Ecto neural progenitor cell (in vitro differentiated cells): Measurements from ENCODE around the gene GLB1L2.
A peak's percentile ranks its signal among the peaks of the same experiment; 100 is the strongest.

Experiments
- DNase-seq: peaks from one replicate; pipeline ENCODE4 v3.0.0-alpha.2; 2018; ENCODE audit warnings: low spot score

Gene GLB1L2

GRCh38 chr11:134322553-134322952 is 9.2 kb upstream of the GLB1L2 start:
- DNase-seq = no peak

- no peak for DNase-seq
Measured at GRCh38 chr11:134328433-134328832, 3.4 kb upstream of the GLB1L2 start.

DNA sequence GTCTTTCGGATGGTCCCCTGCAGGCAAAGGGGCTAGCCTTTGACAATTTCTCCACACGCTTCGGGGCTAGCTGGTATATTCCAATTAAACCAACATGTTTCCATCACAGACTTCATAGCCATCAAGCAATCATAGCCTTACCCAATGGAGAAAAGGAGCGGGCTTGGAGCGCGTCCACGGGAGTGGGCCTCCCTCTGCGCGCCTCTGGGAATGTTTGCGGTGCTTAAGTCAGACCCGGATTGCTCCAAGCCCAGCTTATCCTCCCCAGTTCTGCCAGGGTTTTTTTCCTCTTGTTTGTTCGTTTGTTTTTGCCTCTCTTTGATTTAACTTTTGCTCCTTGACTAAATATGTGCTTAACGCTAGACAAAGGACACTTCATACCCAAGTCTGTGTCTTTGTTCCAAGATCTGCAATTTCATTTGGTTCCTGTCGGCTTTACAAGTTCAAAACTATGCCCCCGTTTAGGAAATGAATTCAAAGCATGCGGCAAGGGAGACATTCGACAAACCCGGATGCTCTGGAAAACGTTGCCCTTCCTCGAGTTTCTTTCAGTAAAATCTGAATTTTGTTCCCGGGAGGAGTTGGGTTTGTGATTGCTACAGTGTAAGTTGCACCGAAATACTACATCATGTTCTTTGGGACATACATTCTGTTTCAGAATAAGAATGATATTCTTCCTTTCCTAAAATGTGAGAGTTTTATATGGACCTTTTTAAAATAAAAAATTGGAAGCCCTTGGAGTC is 1.0 kb upstream of the GLB1L2 start:
- no peak for DNase-seq

DNA sequence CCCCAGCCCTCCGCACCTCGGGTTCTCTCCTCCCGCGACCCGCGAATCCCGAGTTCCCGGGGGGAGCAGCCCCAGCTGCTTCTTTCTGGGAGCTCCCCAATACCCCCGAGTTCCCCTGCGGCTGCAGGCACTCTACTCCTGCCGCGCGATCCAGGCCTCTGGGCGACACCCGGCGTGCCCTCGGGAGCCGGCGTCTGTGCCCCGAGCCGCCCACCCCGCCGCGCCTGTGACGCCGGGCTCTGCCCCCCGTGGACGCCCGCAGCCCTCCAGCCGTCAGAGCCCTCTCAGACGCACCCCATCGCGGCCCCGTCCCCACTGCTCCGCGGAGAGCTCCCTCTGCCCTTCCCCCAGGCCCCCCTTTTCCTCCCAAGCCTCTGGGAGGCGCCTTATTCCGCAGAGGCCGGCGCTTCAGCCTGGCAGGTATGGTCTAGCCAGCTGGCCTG is 422 bp downstream of the GLB1L2 start:
- no peak for DNase-seq

DNA sequence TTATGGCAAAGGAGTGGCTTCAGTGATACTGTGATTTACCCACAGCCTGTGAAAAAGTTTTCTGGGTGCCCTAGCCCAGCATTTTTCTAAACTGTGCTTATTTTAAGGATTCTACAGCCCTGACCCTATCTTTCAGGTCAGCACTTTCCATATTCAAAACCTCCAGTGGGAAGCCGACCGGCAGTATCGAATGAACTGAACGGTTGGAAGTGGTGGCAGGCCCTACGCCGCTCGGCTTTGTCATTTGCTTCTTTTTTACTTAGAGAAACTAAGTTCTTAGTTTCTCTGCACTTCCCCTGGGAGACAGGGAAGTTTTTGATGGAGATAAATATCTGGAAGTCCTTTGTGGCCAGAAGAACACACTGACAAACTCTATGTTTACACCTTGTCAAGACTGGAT is 994 bp downstream of the GLB1L2 start:
- no peak for DNase-seq

GRCh38 chr11:134333312-134333711 is 1.5 kb downstream of the GLB1L2 start:
- no peak for DNase-seq

GRCh38 chr11:134333946-134334345 is 2.2 kb downstream of the GLB1L2 start:
- no peak for DNase-seq

DNA sequence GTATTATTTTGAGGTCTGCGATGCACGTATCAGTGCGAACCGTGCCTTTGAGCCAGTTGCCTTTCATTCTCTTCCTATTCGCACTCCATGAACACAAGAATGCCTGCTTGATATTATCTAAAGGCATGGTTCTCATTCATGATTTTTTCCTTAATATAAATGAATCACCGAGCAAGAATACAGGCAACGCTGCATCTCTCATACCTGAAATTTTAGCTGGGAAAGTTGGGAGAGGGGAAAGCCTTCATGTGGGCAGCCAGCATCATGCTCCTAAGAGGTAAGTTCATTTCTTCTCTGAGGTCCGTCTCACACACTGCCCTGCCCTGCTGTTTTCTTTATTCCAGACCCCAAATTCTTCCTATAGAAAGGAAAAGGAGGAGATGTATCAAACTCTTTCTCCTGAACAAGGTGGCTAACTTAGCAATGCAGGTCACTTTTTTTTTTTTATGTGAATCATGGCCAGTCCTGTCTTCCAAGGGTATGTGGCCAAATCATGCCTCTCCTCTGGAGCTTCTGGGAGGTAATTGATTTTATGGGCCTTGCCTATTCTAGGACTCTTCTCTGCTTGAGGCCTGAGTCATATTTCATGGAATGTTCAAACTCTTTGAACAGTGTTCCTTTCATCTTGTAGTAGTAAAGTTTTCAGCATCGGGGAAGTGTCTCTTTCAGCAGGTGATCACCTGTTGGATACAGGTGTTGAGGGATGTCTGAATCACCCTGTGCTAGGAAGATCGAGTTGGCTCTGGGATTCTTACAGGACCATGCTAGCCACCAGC is 3.2 kb downstream of the GLB1L2 start:
- no peak for DNase-seq

- DNase-seq = no peak
Measured at GRCh38 chr11:134337051-134337450, 5.3 kb downstream of the GLB1L2 start.

GRCh38 chr11:134338068-134338467 is 6.3 kb downstream of the GLB1L2 start:
- DNase-seq = no peak

DNA sequence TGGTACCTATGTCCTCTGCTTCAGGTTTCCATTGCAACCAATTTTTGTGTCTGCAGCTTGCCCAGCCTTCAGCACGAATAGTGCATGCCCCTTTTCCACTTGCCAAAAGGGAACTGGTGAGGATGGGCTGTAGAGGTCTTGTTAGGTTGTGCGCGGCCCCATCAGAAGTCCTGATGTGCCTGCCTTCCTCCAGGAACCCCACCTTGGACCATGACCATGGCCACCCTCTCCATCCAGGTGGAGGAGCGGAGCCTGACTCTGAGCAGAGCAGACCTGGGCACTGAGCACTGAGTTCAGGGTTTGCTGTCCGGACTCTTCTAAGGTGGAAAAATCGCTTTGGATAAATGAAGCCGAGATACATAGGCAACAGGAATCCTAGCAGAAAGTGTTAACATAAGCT is 6.9 kb downstream of the GLB1L2 start:
- DNase-seq = no peak

DNA sequence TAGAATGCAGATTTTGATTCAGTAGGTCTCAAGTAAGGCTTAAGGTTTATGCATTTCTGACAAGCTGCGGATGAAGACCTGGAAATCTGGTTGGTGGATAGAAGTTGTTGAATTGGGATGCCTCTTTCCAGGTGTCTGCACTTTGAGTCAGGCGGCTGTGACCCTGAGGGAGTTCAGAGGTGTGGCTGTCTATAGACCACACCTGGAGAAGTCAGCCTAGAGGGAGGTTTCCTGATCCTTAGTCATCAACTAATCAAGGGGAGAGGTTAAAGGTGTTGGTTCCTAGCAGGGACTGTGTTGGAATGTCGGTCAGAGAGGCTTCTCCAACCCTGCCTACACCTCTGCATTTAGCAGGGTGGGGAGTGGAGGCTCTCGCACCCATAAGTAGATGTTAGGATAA is 8.0 kb downstream of the GLB1L2 start:
- DNase-seq = peak; percentile 23

DNA sequence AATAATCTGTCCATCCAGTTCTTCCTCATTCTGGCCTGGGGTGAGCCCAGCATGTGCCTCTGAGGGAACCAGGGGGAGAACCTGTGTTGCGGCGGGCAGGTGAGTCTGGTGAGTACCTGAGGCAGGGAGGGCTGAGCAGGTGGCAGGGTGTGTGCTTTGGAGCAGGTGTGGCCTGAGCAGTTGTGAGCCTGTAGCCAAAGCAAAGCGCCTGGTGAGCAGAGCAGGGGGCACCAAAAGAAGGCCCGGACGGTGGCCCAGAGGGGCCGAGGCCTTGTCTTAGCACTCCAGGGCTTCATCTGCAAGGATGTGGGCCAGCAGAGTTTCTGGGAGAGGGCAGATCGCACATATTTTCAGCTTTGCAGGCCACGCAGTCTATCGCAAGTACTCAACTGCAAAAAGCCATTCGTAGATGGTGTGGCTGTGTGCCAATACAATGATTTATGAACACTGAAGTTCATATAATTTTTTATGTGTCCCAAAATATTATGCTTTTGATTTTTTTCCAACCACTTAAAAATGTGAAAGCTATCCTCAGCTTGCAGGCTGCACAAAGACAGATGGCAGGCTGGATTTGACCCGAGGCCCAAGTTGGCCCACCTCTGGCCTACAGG is 8.7 kb downstream of the GLB1L2 start:
- peak; percentile 38 for DNase-seq

DNA sequence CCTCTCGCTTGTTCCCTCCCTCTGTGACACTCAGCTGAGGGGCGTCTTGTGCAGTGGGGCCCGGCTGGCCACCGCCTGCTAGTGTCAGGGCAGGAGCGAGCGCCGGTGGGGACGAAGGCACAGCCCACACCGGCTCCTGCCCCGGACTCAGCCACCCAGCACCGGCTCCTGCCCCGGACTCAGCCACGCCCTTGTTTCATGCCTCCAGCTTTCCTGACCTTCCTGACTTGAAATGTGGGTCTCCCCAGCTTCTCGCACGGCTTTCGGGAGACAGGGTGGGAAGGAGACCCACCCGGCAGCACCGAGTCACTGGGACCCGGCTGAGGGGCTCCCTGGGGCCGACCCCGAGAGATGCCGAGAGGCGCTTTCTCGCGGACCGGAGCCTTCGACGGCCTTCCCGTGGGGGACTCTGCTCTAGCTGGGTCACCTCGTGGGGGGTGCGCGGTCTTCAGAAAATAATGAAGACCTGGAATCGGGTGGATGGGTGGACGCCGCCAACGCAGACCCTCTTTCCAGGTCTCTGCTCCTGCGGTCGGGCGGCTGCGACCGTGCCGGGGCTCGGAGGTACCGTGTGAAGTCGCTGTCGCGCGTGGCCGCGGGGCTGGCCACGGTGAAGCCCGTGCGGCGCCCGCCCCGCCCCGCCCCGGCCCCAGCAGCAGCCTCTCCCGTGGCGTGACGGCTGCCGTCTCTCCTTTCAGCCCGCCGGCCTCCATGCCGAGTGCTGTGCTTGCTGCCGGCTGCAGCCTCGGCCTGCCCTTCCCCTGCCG is 10.2 kb downstream of the GLB1L2 start:
- peak; percentile 41 for DNase-seq

DNA sequence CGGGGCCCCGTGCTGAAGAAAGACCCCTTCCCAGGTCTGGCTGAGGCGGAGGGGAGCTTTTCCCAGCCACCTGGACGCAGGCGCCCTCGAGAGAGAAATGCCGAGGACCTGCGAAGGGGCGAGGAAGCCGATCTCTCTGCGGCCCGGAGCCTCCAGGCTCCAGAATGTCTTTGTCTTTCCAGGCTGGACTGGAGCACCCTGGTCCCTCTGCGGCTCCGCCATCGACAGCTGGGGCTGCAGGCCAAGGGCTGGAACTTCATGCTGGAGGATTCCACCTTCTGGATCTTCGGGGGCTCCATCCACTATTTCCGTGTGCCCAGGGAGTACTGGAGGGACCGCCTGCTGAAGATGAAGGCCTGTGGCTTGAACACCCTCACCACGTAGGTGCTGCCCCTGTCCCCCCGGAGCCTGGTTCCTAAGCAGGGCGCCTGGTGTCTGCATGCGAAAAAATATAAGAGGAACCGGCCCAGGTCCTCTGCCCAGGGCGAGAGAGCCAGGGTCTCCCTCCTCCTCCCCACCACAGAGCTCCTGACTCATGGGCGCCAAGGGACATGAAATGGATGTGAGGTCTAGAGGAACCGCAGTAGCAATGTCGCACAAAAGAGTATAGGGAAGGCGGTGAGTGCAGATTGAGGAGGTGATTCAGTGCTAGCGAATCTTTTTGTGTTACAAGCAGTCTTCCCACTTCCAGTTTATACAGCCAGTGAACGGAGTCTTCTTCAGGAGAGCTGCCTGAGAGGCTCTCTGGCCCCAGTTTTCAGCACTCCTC is 11.0 kb downstream of the GLB1L2 start:
- peak; percentile 39 for DNase-seq

DNA sequence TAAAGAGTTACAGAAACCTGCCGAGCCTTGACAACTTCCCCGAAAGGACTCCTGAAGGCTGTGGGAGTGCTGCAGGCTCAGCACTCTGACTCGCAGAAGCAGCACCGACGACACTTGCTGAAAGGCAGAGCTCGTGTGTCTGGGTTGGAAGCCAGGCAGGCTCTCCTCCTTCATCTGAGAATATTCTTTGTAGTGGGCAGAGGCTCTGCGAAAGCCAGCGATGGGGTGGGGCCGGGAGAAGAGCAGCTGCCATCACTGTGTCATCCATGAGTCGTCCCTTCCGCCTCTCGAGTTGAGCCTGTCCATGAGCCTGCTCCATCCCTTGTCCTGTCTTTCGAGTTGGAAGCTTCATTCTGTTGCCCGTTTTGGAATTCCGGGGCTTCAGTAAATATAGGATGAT is 11.9 kb downstream of the GLB1L2 start:
- DNase-seq = peak; percentile 44

DNA sequence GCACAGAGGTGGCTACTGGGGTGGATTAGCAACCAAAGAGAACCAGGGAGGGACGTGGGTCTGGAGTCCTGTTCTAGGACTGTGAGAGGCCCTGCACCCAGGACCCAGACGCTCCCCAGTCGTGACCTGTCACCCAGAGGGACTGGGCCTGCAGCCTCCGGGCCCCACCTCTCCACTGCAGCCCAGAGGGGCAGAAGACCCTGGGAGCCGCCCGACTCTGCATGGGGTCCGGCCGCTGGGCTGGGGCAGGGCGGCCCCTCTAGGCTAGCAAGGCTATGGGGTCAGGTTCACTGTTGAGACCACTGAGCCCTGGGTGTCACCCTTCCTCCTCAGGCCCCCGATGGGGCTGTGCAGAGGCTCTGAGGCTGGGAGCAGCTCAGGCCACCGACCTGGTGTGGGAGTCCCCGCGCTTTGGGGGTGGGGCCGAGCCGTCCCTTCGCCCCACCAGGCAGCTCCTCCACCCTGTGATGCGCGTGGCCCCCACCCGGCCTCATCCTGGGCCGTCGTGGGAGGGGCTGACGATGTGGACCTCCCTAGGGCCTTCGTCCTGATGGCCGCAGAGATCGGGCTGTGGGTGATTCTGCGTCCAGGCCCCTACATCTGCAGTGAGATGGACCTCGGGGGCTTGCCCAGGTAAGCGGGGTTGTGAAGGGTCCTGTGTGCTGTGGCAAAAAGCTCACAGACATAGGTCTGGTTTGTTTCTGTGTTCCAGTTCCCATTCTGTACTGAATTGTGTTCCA is 12.9 kb downstream of the GLB1L2 start:
- peak; percentile 25 for DNase-seq

DNA sequence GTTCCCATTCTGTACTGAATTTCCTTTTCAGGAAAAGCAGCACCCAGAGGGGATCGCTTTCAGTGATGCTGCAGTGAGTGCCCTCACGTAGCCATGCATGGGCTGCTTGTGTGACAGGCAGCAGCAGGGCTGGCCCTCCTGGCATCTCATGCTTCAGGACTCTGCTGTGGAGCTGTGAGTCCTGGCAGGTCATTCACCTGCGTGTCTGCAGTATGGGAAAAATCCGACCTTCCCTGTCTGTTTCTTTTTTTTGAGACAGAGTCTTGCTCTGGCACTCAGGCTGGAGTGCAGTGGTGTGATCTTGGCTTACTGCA is 13.4 kb downstream of the GLB1L2 start:
- DNase-seq = peak; percentile 24

GRCh38 chr11:134346101-134346975 is 14.6 kb downstream of the GLB1L2 start:
- peak; percentile 37 for DNase-seq

DNA sequence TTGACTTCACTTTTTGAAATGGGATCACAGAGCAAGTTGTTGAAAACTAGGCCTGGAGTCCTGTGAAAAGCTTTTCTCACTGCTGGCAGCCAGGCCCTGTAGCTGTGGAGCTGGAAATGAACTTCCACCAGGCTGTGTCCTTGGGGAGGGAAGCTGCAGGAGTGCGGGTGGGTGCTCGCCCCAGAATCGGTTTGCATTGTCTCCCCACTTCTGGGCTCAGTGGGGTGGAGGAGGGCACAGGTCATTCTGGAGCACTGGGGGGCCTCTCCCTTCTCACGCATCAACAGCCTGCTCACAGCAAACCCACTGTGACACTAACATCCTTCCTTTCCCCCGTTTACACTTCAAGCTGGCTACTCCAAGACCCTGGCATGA is 15.2 kb downstream of the GLB1L2 start:
- no peak for DNase-seq
